ENCODE measurements around the gene BCO2. TPM values are rescaled to one million over a fixed set of nuclear protein-coding genes. Genes with fewer than 3 reads are reported as not detected.

BCO2 gene
- total and polyA plus RNA-seq, 2 experiments from 2014 or later: 23.9 to 39.1 TPM

DNA sequence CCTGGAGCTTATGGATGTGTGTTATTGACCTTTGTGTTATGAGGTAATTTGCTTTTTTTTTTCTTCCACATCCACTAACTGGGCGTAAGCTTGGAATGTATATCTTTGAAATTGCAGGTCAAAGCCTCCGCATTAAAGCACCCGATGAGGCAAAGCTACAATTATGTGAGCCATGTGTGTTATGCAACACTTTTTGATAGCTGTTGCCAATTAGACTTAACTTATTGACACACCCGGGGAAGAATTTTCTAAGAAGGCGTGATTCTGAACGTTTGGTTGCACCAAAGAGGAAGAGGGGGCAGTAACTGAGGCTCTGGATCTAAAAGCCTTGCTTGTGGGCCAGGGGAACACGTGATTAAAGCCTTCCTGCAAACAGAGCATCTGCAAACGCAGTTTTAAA lies 8.8 kb upstream of the BCO2 start:
- no peaks in the 10 kb centered on the region for H3K27me3 ChIP-seq
- H3K9me3 ChIP-seq (ENCODE audit: low read depth): no peaks in the 10 kb centered on the region
- peak overlapping the region; percentile 75 for H3K27ac ChIP-seq
- peak overlapping the region; percentile 23 for H3K4me2 ChIP-seq
- peak; percentile 40 for DNase-seq (ENCODE audit: low spot score)
- no peaks in the 10 kb centered on the region for H3K36me3 ChIP-seq (replicated peaks; ENCODE audit: insufficient read depth, low read depth)
- H3K4me3 ChIP-seq: no peak overlapping the region
- TF ChIP-seq EZH2phosphoT487 (IDR thresholded peaks at IDR 0.05; ENCODE audit: low read depth, severe bottlenecking, unreplicated experiment): no peak
- no peak for TF ChIP-seq EZH2 (IDR thresholded peaks at IDR 0.05; ENCODE audit: borderline replicate concordance)
- no peaks in the 10 kb centered on the region for H3K79me2 ChIP-seq
- no peaks in the 10 kb centered on the region for H4K20me1 ChIP-seq (ENCODE audit: insufficient read depth, poor library complexity, severe bottlenecking)
- peaks cover 6% of the 10 kb centered on the region for H3K4me1 ChIP-seq (ENCODE audit: insufficient read depth)
- H3K9me2 ChIP-seq (replicated peaks; ENCODE audit: insufficient read depth): no peaks in the 10 kb centered on the region
- 53% methylated on average over 8 of the region's 8 CpGs for WGBS (ENCODE audit: low lambda C conversion rate, missing lambda C conversion rate)
- H2AFZ ChIP-seq: no peak overlapping the region

DNA sequence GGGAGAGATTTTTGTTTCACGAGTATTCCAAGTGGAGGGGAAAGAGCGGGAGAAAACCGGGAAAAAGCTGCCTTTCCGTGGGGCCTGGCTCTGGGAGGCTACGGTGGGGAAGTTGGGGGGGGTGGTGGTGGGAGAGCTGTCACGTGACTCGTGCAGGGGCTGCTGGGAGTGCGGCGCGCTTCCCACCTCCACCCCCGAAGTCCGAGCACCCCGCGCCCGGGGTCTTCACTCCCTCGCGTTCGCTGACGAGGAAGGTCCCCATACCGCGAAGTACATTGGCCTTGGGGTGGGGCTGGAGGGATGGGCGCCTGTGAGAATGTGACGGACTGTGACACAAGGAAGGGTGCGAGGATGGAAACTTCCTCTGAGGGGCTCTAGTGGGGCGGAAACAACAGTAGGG lies 8.2 kb upstream of the BCO2 start, which contains the start of gene TEX12:
TSS of gene TEX12 (plus strand) at position 228 of the 400 bp plus-strand sequence. CDS start 1,897 bp downstream, outside the sequence.
- Histone ChIP-seq H3K79me2 (no peaks in the 10 kb centered on the region), H3K9me2 (replicated peaks; ENCODE audit: insufficient read depth) (no peaks in the 10 kb centered on the region), H3K27me3 (no peaks in the 10 kb centered on the region), H3K4me1 (ENCODE audit: insufficient read depth) (peaks cover 6% of the 10 kb centered on the region), H3K36me3 (replicated peaks; ENCODE audit: insufficient read depth, low read depth) (no peaks in the 10 kb centered on the region), H2AFZ (no peak within 1 kb of the TSS), H3K4me2 (peak within 1 kb of the TSS; percentile 23), H4K20me1 (ENCODE audit: insufficient read depth, poor library complexity, severe bottlenecking) (no peaks in the 10 kb centered on the region), H3K4me3 (no peak within 1 kb of the TSS), H3K9me3 (ENCODE audit: low read depth) (no peaks in the 10 kb centered on the region), H3K27ac (peak within 1 kb of the TSS; percentile 75)
- WGBS (ENCODE audit: low lambda C conversion rate, missing lambda C conversion rate): 97% methylated on average over 9 of the region's 25 CpGs
- TF ChIP-seq, protein P1, sequence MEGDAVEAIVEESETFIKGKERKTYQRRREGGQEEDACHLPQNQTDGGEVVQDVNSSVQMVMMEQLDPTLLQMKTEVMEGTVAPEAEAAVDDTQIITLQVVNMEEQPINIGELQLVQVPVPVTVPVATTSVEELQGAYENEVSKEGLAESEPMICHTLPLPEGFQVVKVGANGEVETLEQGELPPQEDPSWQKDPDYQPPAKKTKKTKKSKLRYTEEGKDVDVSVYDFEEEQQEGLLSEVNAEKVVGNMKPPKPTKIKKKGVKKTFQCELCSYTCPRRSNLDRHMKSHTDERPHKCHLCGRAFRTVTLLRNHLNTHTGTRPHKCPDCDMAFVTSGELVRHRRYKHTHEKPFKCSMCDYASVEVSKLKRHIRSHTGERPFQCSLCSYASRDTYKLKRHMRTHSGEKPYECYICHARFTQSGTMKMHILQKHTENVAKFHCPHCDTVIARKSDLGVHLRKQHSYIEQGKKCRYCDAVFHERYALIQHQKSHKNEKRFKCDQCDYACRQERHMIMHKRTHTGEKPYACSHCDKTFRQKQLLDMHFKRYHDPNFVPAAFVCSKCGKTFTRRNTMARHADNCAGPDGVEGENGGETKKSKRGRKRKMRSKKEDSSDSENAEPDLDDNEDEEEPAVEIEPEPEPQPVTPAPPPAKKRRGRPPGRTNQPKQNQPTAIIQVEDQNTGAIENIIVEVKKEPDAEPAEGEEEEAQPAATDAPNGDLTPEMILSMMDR (IDR thresholded peaks at IDR 0.05; ENCODE audit: poor library complexity): no peak
- TF ChIP-seq EZH2 (IDR thresholded peaks at IDR 0.05; ENCODE audit: borderline replicate concordance) (no peak), EZH2phosphoT487 (IDR thresholded peaks at IDR 0.05; ENCODE audit: low read depth, severe bottlenecking, unreplicated experiment) (no peak)
- DNase-seq (ENCODE audit: low spot score): no peak

DNA sequence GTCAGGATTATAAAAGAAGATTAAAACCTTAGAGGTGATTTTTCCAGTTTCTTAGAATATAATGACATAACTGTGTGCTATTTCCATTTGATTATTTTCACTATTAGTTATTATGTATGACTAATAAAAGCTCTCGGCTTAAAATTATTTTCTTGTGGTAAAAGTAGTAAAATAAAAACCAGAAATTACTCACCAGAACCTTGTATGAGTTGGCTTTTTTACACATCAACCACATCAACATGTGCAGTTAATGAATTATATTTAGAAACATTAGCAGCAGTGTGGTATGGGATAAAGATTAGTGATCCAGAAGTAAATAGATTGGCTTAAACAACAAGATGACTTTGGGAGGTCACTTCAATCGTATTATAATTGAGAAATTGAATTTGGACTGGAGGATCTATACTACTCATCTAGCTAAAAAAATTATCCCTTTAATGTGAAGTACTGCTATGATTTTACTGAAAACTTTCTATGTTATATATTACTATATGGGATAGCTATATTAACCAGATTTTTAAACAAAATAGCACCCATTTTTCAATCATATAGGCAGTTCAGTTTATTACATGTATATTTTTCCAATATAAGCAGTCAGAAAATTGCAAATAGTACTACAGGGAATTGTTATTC lies 2.8 kb upstream of the BCO2 start:
- no peak for DNase-seq (ENCODE audit: low spot score)
- Histone ChIP-seq H3K9me3 (ENCODE audit: low read depth) (no peaks in the 10 kb centered on the region), H3K4me1 (ENCODE audit: insufficient read depth) (no peaks in the 10 kb centered on the region), H3K79me2 (peaks cover 3% of the 10 kb centered on the region), H3K4me3 (no peak overlapping the region), H3K9me2 (replicated peaks; ENCODE audit: insufficient read depth) (no peaks in the 10 kb centered on the region), H3K36me3 (replicated peaks; ENCODE audit: insufficient read depth, low read depth) (no peaks in the 10 kb centered on the region), H3K4me2 (no peak overlapping the region), H2AFZ (no peak overlapping the region), H3K27me3 (no peaks in the 10 kb centered on the region), H3K27ac (no peak overlapping the region), H4K20me1 (ENCODE audit: insufficient read depth, poor library complexity, severe bottlenecking) (no peaks in the 10 kb centered on the region)
- WGBS (ENCODE audit: low lambda C conversion rate, missing lambda C conversion rate): 78% methylated on average over 2 of the region's 2 CpGs
- TF ChIP-seq EZH2phosphoT487 (IDR thresholded peaks at IDR 0.05; ENCODE audit: low read depth, severe bottlenecking, unreplicated experiment): no peak
- TF ChIP-seq, protein P1 (IDR thresholded peaks at IDR 0.05; ENCODE audit: poor library complexity): no peak

DNA sequence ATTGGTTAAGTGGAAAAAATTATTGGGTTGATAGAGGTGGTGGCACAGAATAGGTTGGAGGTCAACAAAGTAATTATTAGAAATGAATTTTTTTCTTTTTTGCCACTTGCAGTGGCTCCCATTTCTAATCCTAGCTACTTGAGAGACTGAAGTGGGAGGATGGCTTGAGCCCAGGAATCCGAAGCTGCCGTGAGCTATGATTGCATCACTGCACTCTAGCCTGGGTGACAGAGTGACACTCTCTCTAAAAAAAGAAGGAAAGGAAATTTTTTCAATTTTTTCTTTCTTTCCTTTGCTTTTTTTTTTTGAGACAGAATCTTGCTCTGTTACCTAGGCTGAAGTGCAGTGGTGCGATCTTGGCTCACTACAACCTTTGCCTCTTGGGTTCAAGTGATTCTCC lies 2.2 kb upstream of the BCO2 start:
- H3K4me2 ChIP-seq: no peak overlapping the region

More for the DNA sequence above, 2.2 kb upstream of the BCO2 start:
- Histone ChIP-seq H3K4me1 (ENCODE audit: insufficient read depth) (no peaks in the 10 kb centered on the region), H3K9me2 (replicated peaks; ENCODE audit: insufficient read depth) (no peaks in the 10 kb centered on the region), H3K79me2 (peaks cover 5% of the 10 kb centered on the region), H3K27ac (no peak overlapping the region), H3K36me3 (replicated peaks; ENCODE audit: insufficient read depth, low read depth) (no peaks in the 10 kb centered on the region), H2AFZ (no peak overlapping the region), H3K4me3 (no peak overlapping the region), H3K27me3 (no peaks in the 10 kb centered on the region), H4K20me1 (ENCODE audit: insufficient read depth, poor library complexity, severe bottlenecking) (no peaks in the 10 kb centered on the region), H3K9me3 (ENCODE audit: low read depth) (no peaks in the 10 kb centered on the region)
- DNase-seq (ENCODE audit: low spot score): no peak
- TF ChIP-seq, protein P1 (IDR thresholded peaks at IDR 0.05; ENCODE audit: poor library complexity): no peak
- TF ChIP-seq EZH2 (IDR thresholded peaks at IDR 0.05; ENCODE audit: borderline replicate concordance): no peak
- no peak for TF ChIP-seq EZH2phosphoT487 (IDR thresholded peaks at IDR 0.05; ENCODE audit: low read depth, severe bottlenecking, unreplicated experiment)
- 64% methylated on average over 3 of the region's 3 CpGs for WGBS (ENCODE audit: low lambda C conversion rate, missing lambda C conversion rate)
